Measurements from ENCODE around the gene NMNAT2.

NMNAT2 gene

GRCh38 chr1:183315991-183316758 lies 102.0 kb downstream of the NMNAT2 start:
- no peak for DNase-seq (ENCODE audit: low read depth in 1 of 2, low spot score in 1 of 2)

GRCh38 chr1:183313063-183313462 lies 105.1 kb downstream of the NMNAT2 start:
- DNase-seq (ENCODE audit: low read depth in 1 of 2, low spot score in 1 of 2) = no peak

GRCh38 chr1:183310753-183311479 lies 107.3 kb downstream of the NMNAT2 start:
- DNase-seq (ENCODE audit: low read depth in 1 of 2, low spot score in 1 of 2) = no peak

- no peak for DNase-seq (ENCODE audit: low read depth in 1 of 2, low spot score in 1 of 2)
Observed at GRCh38 chr1:183308719-183309118, 109.5 kb downstream of the NMNAT2 start.

GRCh38 chr1:183306317-183307042 lies 111.7 kb downstream of the NMNAT2 start:
- no peak for DNase-seq (ENCODE audit: low read depth in 1 of 2, low spot score in 1 of 2)

- no peak for DNase-seq (ENCODE audit: low read depth in 1 of 2, low spot score in 1 of 2)
Observed at GRCh38 chr1:183304440-183305107, 113.6 kb downstream of the NMNAT2 start.

GRCh38 chr1:183303901-183304300 lies 114.3 kb downstream of the NMNAT2 start:
- no peak for DNase-seq (ENCODE audit: low read depth in 1 of 2, low spot score in 1 of 2)

- no peak for DNase-seq (ENCODE audit: low read depth in 1 of 2, low spot score in 1 of 2)
Observed at GRCh38 chr1:183303323-183303645, 114.9 kb downstream of the NMNAT2 start.

- DNase-seq (ENCODE audit: low read depth in 1 of 2, low spot score in 1 of 2) = no peak
Observed at GRCh38 chr1:183302452-183303322, 115.5 kb downstream of the NMNAT2 start.

GRCh38 chr1:183301239-183301638 lies 116.9 kb downstream of the NMNAT2 start:
- no peak for DNase-seq (ENCODE audit: low read depth in 1 of 2, low spot score in 1 of 2)

GRCh38 chr1:183300828-183301227 lies 117.4 kb downstream of the NMNAT2 start:
- DNase-seq (ENCODE audit: low read depth in 1 of 2, low spot score in 1 of 2) = no peak

GRCh38 chr1:183300395-183300794 lies 117.8 kb downstream of the NMNAT2 start:
- no peak for DNase-seq (ENCODE audit: low read depth in 1 of 2, low spot score in 1 of 2)

- no peak for DNase-seq (ENCODE audit: low read depth in 1 of 2, low spot score in 1 of 2)
Observed at GRCh38 chr1:183296782-183297181, 121.4 kb downstream of the NMNAT2 start.

GRCh38 chr1:183295521-183295920 lies 122.7 kb downstream of the NMNAT2 start:
- no peak for DNase-seq (ENCODE audit: low read depth in 1 of 2, low spot score in 1 of 2)

- no peak for DNase-seq (ENCODE audit: low read depth in 1 of 2, low spot score in 1 of 2)
Observed at GRCh38 chr1:183293876-183294275, 124.3 kb downstream of the NMNAT2 start.

- DNase-seq (ENCODE audit: low read depth in 1 of 2, low spot score in 1 of 2) = no peak
Observed at GRCh38 chr1:183293241-183293640, 124.9 kb downstream of the NMNAT2 start.

- no peak for DNase-seq (ENCODE audit: low read depth in 1 of 2, low spot score in 1 of 2)
Observed at GRCh38 chr1:183291802-183292514, 126.2 kb downstream of the NMNAT2 start.

- no peak for DNase-seq (ENCODE audit: low read depth in 1 of 2, low spot score in 1 of 2)
Observed at GRCh38 chr1:183291216-183291762, 126.9 kb downstream of the NMNAT2 start.

- DNase-seq (ENCODE audit: low read depth in 1 of 2, low spot score in 1 of 2) = no peak
Observed at GRCh38 chr1:183290628-183291027, 127.6 kb downstream of the NMNAT2 start.
